Measurements from ENCODE around the gene GRB10.

- TF ChIP-seq EP300 (IDR thresholded peaks at IDR 0.05): no peak
- TF ChIP-seq KDM1A (IDR thresholded peaks at IDR 0.05; ENCODE audit: low read depth): no peak
- no peak for TF ChIP-seq CTCF (IDR thresholded peaks at IDR 0.05)
These were observed 174.3 kb downstream of the GRB10 start for GRCh38 chr7:50608196-50608906.

Data from A549 (cell line).